H1 (cell line): ENCODE data around the gene LMNTD2. TPM values are rescaled to one million over a fixed set of nuclear protein-coding genes. Genes with fewer than 3 reads are reported as not detected.

Experiments
- CTCF ChIA-PET: fragments of 300-600 bp; sonication (Branson Sonifier 250); formaldehyde crosslinking; loops from one replicate; lab custom pipeline; 2021; ENCODE audit not compliant: partially characterized antibody; lab: Charles Lee
- POLR2A ChIA-PET: fragments of 300-600 bp; sonication (Branson Sonifier 250); formaldehyde crosslinking; loops from one replicate; lab custom pipeline; 2021; ENCODE audit warnings: inconsistent platforms; ENCODE audit not compliant: partially characterized antibody; lab: Charles Lee
- DNase-seq, 2 experiments: peaks; one replicate each; pipeline versions ENCODE4 v3.0.0 to v3.0.0-alpha.2; 2010 to 2022; ENCODE audit warnings: low spot score in 2 of 2, low read depth in 1 of 2, mixed read lengths in 1 of 2
- FAIRE-seq: peaks from 2 replicates; lab custom pipeline; 2011; peaks lifted over from hg19 to GRCh38; lab: Jason Lieb, UNC
- H2AFZ ChIP-seq: 2 replicates; pipeline ENCODE4 v1.8.1; 2012; ENCODE audit warnings: low read length, inconsistent platforms
- H2AK5ac ChIP-seq: 2 replicates; pipeline ENCODE4 v1.6.1; 2013; ENCODE audit warnings: low read depth, low read length
- H2BK120ac ChIP-seq: replicated peaks from 2 replicates; pipeline ENCODE3; 2013; ENCODE audit warnings: low read depth, low read length, inconsistent platforms
- H2BK12ac ChIP-seq: 2 replicates; pipeline ENCODE4 v1.6.1; 2013; ENCODE audit warnings: low read depth, low read length
- H2BK15ac ChIP-seq: 2 replicates; pipeline ENCODE4 v1.6.1; 2013; ENCODE audit warnings: low read length
- H2BK20ac ChIP-seq: 2 replicates; pipeline ENCODE4 v1.6.1; 2013; ENCODE audit warnings: low read length
- H2BK5ac ChIP-seq: 2 replicates; pipeline ENCODE4 v1.6.1; 2013; ENCODE audit warnings: low read depth, low read length
- H3K14ac ChIP-seq: 2 replicates; pipeline ENCODE4 v1.6.1; 2013; ENCODE audit warnings: inconsistent platforms; ENCODE audit not compliant: insufficient read length
- H3K18ac ChIP-seq: 2 replicates; pipeline ENCODE4 v1.6.1; 2013; ENCODE audit warnings: low read length; ENCODE audit errors: extremely low read depth
- H3K23ac ChIP-seq: 2 replicates; pipeline ENCODE4 v1.6.1; 2013; ENCODE audit warnings: inconsistent platforms; ENCODE audit not compliant: insufficient read length
- H3K23me2 ChIP-seq: 2 replicates; pipeline ENCODE4 v1.6.1; 2013; ENCODE audit warnings: low read depth, low read length
- H3K27ac ChIP-seq: 2 replicates; pipeline ENCODE4 v1.6.1; 2011; ENCODE audit warnings: low read depth, low read length, inconsistent platforms
- H3K27me3 ChIP-seq, 4 experiments: replicated peaks in 1 of 4; 1 replicate in 1 of 4; 2 replicates in 3 of 4; pipeline versions ENCODE4 v1.6.1 to v1.8.1; 2011 to 2013; ENCODE audit warnings: low read length in 3 of 4, mild to moderate bottlenecking in 3 of 4, inconsistent platforms in 2 of 4, mixed read lengths in 2 of 4, moderate library complexity in 1 of 4; ENCODE audit not compliant: control insufficient read depth in 3 of 4, insufficient read depth in 3 of 4; ENCODE audit errors: extremely low read depth in 1 of 4
- H3K36me3 ChIP-seq, 4 experiments: 2 replicates each; pipeline versions ENCODE4 v1.6.1 to v1.8.1; 2011 to 2013; ENCODE audit warnings: mild to moderate bottlenecking in 4 of 4, low read length in 3 of 4, moderate library complexity in 2 of 4, control low read depth in 1 of 4, inconsistent platforms in 1 of 4; ENCODE audit not compliant: insufficient read depth in 4 of 4, control insufficient read depth in 2 of 4
- H3K4ac ChIP-seq: replicated peaks from 2 replicates; pipeline ENCODE3; 2013; ENCODE audit warnings: low read length, low read depth, mixed read lengths, inconsistent platforms; ENCODE audit not compliant: insufficient read length
- H3K4me1 ChIP-seq, 4 experiments: replicated peaks in 1 of 4; 1 replicate in 1 of 4; 2 replicates in 3 of 4; pipeline versions ENCODE4 v1.6.1 to v1.8.1; 2011 to 2013; ENCODE audit warnings: low read length in 3 of 4, inconsistent platforms in 2 of 4, mixed read lengths in 1 of 4; ENCODE audit not compliant: insufficient read depth in 4 of 4, control insufficient read depth in 3 of 4
- H3K4me2 ChIP-seq, 2 experiments: 2 replicates each; pipeline versions ENCODE4 v1.6.1 to v1.8.1; 2011 to 2013; ENCODE audit warnings: low read depth in 2 of 2, low read length in 2 of 2, control low read depth in 1 of 2, inconsistent platforms in 1 of 2, mild to moderate bottlenecking in 1 of 2; ENCODE audit not compliant: insufficient read depth in 1 of 2
- H3K4me3 ChIP-seq, 4 experiments: fragments of 200-600, 300-600 bp in 1 of 4; sonication (generic), shearing (Covaris generic), sonication (Bioruptor Twin) in 1 of 4; 2 replicates each; pipeline versions ENCODE4 v1.5.1 to v1.8.1; 2011 to 2016; ENCODE audit warnings: low read length in 4 of 4, low read depth in 3 of 4, control low read depth in 2 of 4, inconsistent platforms in 2 of 4, mild to moderate bottlenecking in 2 of 4, mixed read lengths in 1 of 4, moderate library complexity in 1 of 4; ENCODE audit not compliant: insufficient read depth in 2 of 4; ENCODE audit errors: extremely low read depth in 1 of 4
- H3K56ac ChIP-seq: replicated peaks from 2 replicates; pipeline ENCODE3; 2013; ENCODE audit warnings: low read depth, mild to moderate bottlenecking, mixed read lengths, low read length, inconsistent platforms; ENCODE audit not compliant: insufficient read length
- H3K79me1 ChIP-seq: 2 replicates; pipeline ENCODE4 v1.6.1; 2013; ENCODE audit warnings: low read depth, low read length, control low read depth
- H3K79me2 ChIP-seq, 2 experiments: 2 replicates each; pipeline versions ENCODE4 v1.6.1 to v1.8.1; 2012 to 2013; ENCODE audit warnings: low read length in 2 of 2, mild to moderate bottlenecking in 2 of 2, inconsistent platforms in 1 of 2; ENCODE audit not compliant: insufficient read depth in 2 of 2, control insufficient read depth in 1 of 2
- H3K9ac ChIP-seq, 4 experiments: replicated peaks in 1 of 4; 1 replicate in 1 of 4; 2 replicates in 3 of 4; pipeline versions ENCODE4 v1.6.1 to v1.8.1; 2011 to 2013; ENCODE audit warnings: low read depth in 3 of 4, low read length in 3 of 4, control low read depth in 2 of 4, mild to moderate bottlenecking in 2 of 4, moderate library complexity in 2 of 4, inconsistent platforms in 1 of 4; ENCODE audit errors: extremely low read depth in 1 of 4
- H3K9me3 ChIP-seq, 2 experiments: 2 replicates each; pipeline versions ENCODE4 v1.6.1 to v1.8.1; 2012 to 2013; ENCODE audit warnings: mild to moderate bottlenecking in 2 of 2, moderate library complexity in 2 of 2, control low read depth in 1 of 2, inconsistent platforms in 1 of 2, low read depth in 1 of 2, low read length in 1 of 2, mixed read lengths in 1 of 2; ENCODE audit not compliant: insufficient read depth in 2 of 2
- H4K20me1 ChIP-seq, 2 experiments: replicated peaks in 1 of 2; 2 replicates each; pipeline versions ENCODE3 to v1.8.1; 2011 to 2013; ENCODE audit warnings: inconsistent platforms in 2 of 2, low read length in 2 of 2, mild to moderate bottlenecking in 1 of 2; ENCODE audit not compliant: insufficient read depth in 2 of 2, control insufficient read depth in 1 of 2
- H4K5ac ChIP-seq: 2 replicates; pipeline ENCODE4 v1.6.1; 2013; ENCODE audit warnings: low read length, low read depth, mixed read lengths, inconsistent platforms; ENCODE audit not compliant: insufficient read length
- H4K8ac ChIP-seq: 2 replicates; pipeline ENCODE4 v1.8.0; 2013; ENCODE audit warnings: mild to moderate bottlenecking, moderate library complexity, low read length, inconsistent platforms; ENCODE audit not compliant: insufficient read depth; ENCODE audit errors: extremely low read depth
- H4K91ac ChIP-seq: replicated peaks from 2 replicates; pipeline ENCODE3; 2013; ENCODE audit warnings: low read length, mixed read lengths, inconsistent platforms; ENCODE audit not compliant: insufficient read length
- BCL11A ChIP-seq, 2 experiments: IDR thresholded peaks; one replicate each; pipeline ENCODE4 v1.6.1; 2011; ENCODE audit warnings: low read depth in 2 of 2, low read length in 2 of 2, mild to moderate bottlenecking in 2 of 2
- GTF2F1 ChIP-seq: IDR thresholded peaks from 2 replicates; pipeline ENCODE4 v1.6.1; 2012; ENCODE audit warnings: low read depth, low read length, improper control_type of control experiment, borderline replicate concordance
- PHF8 ChIP-seq: fragments of 200-600 bp; sonication (generic); conservative IDR thresholded peaks from 2 replicates; pipeline ENCODE4 v1.7.1; 2012; ENCODE audit warnings: low read depth, mild to moderate bottlenecking, inconsistent platforms, low read length, moderate library complexity
- RXRA ChIP-seq: IDR thresholded peaks from 2 replicates; pipeline ENCODE4 v1.6.1; 2011; ENCODE audit warnings: low read depth, mild to moderate bottlenecking, low read length, moderate library complexity; ENCODE audit not compliant: insufficient read depth
- SIN3A ChIP-seq, 2 experiments: IDR thresholded peaks in 1 of 2; conservative IDR thresholded peaks in 1 of 2; 2 replicates each; pipeline ENCODE4 v1.6.1; 2011 to 2012; ENCODE audit warnings: low read length in 2 of 2, improper control_type of control experiment in 1 of 2, low read depth in 1 of 2, mild to moderate bottlenecking in 1 of 2
- SP4 ChIP-seq: IDR thresholded peaks from 2 replicates; pipeline ENCODE4 v1.6.1; 2012; ENCODE audit warnings: low read length, inconsistent platforms
- WGBS, 2 experiments: shearing (Covaris generic) in 1 of 2; methylation state at CpG; one replicate each; pipeline versions ENCODE4 v1.1.6 to v1.1.7; 2013 to 2015; ENCODE audit warnings: low lambda C conversion rate in 2 of 2, mixed read lengths in 2 of 2, inconsistent platforms in 1 of 2, low coverage in 1 of 2, missing lambda C conversion rate in 1 of 2; ENCODE audit not compliant: insufficient replicate concordance in 2 of 2, insufficient coverage in 1 of 2, insufficient read length in 1 of 2; ENCODE audit errors: extremely low coverage in 1 of 2, missing lambda C conversion rate in 1 of 2; 5-methylcytosine and 5-hydroxymethylcytosine counted together
- polyA plus RNA-seq, 7 experiments: library from polyadenylated mRNA; depleted of rRNA in 3 of 7; stranded (reverse) in 5 of 7; unstranded in 2 of 7; fragments of >200 nt in 5 of 7; fragments of 200-250 nt in 2 of 7; gene quantifications; 1 replicate in 5 of 7; 2 replicates in 1 of 7; 4 replicates in 1 of 7; pipeline versions ENCODE4 v1.2.1 to v1.2.3, GENCODE V29; 2011 to 2013; ENCODE audit warnings: missing spikeins in 2 of 7, mixed read lengths in 2 of 7
- total RNA-seq: library from RNA; stranded (reverse); fragmentation: NEBNext Ultra II Directional; extraction: Animal tissue kit (Norgen Biotek cat#: 25700); gene quantifications from 2 replicates; pipeline ENCODE4 v1.2.1, GENCODE V29; 2021

LMNTD2 gene
- total and polyA plus RNA-seq, 2 of the 8 experiments (the other 6 are each of a cell fraction or from before 2014, with no cell fraction given): 1.6 to 3.1 TPM

GRCh38 chr11:521177-521688 lies 39.3 kb downstream of the LMNTD2 start:
- Histone ChIP-seq H2BK120ac (no peak overlapping the region), H3K27me3 (0 out of 7 replicates have a peak, but pooled peaks cover 0 to 3% (median 0%) of the 10 kb centered on the region in 4 experiments), H4K8ac (no peak overlapping the region; the same call in 1 of the 2 replicates), H3K36me3 (no peaks in the 10 kb centered on the region), H4K20me1 (no peaks in the 10 kb centered on the region), H3K56ac (no peak overlapping the region), H3K4me1 (no peaks in the 10 kb centered on the region), H2BK12ac (no peak overlapping the region), H3K23me2 (no peaks in the 10 kb centered on the region), H2AFZ (no peak overlapping the region), H3K9ac (no peak overlapping the region; a peak in 1 of 7 replicates), H4K5ac (no peak overlapping the region), H4K91ac (no peak overlapping the region), H2BK5ac (no peak overlapping the region), H2AK5ac (no peak overlapping the region; the same call in 1 of the 2 replicates), H2BK15ac (no peak overlapping the region), H3K27ac (no peak overlapping the region), H3K18ac (no peak overlapping the region), H3K79me2 (no peaks in the 10 kb centered on the region), H3K23ac (no peak overlapping the region), H3K4me2 (no peak overlapping the region), H3K4me3 (no peak overlapping the region), H2BK20ac (no peak overlapping the region), H3K9me3 (peaks cover 3 to 14% of the 10 kb centered on the region in 2 experiments; a peak in 1 of 4 replicates), H3K14ac (no peak overlapping the region), H3K4ac (no peak overlapping the region), H3K79me1 (no peaks in the 10 kb centered on the region)
- 89% methylated on average over 10 of the region's 10 CpGs; no CpG with 5 or more reads in 1 of the 2 experiments for WGBS, 2 experiments
- ChIA-PET CTCF (interaction anchor here (0.8 to 1.6 kb wide), 6 partner anchors 9 to 124 kb away, joined by 3 to 4 read pairs (median 4); partner anchors contain the start of gene HRAS), POLR2A (interaction anchor here (1.4 to 1.6 kb wide), 2 partner anchors 114 to 117 kb away, joined by 3 read pairs; no protein-coding TSS in a partner anchor)
- no peak for TF ChIP-seq BCL11A (IDR thresholded peaks at IDR 0.05; ENCODE audit: low read depth in 2 of 2, low read length in 2 of 2)
- no peak for TF ChIP-seq SIN3A (conservative IDR thresholded peaks at IDR 0.05 in 1 of 2, IDR thresholded peaks at IDR 0.05 in 1 of 2; ENCODE audit: low read depth in 1 of 2, low read length in 2 of 2)
- TF ChIP-seq RXRA: no peak
- no peak for TF ChIP-seq GTF2F1
- TF ChIP-seq SP4: no peak
- TF ChIP-seq PHF8: no peak
- DNase-seq (no peak), FAIRE-seq (no peak)
